DMS53 treated with DMSO at 0.1 percent for 48 hours (cell line): ENCODE results near the gene NOPCHAP1.

Source experiments
- DNase-seq: peaks from one replicate; lab custom pipeline; 2025; ENCODE audit not compliant: unreplicated experiment; lab: John Stamatoyannopoulos, UW

The NOPCHAP1 gene

DNA sequence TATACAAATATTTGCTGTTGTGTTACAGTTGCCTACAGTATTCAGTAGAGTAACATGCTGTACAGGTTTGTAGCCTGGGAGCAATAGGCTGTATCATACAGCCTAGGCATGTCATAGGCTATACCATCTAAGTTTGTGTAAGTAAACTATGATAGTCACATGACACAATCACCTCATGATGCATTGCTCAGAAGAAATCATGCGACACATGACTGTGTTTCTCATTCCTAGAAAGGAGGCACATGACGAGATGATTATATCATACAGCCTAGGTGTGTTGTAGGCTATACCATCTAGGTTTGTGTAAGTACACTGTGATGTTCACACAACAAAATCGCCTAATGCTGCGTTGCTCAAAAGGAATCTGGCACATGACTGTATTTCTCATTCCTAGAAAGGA, 31.9 kb downstream of the NOPCHAP1 start:
- no peak for DNase-seq

DNA sequence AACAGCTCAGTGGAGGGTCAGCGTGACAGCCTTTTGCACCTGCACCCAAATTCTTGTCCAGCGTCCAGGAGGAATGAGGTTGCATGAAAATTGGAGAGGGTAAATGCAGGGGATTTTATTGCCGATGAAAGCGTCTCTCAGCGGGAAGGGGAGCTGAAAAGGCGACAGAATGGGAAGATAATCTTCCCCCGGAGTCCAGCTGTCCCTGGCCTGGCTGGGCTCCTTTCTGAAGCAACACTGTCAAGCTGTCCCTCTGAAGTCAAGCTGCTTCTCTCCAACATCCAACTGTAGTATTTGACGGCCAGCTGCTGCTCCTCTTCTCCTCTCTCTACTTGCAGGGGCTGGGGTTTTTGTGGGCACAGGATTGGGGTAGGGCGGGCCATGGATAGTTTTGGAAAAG, 32.7 kb downstream of the NOPCHAP1 start:
- DNase-seq, result no peak

DNA sequence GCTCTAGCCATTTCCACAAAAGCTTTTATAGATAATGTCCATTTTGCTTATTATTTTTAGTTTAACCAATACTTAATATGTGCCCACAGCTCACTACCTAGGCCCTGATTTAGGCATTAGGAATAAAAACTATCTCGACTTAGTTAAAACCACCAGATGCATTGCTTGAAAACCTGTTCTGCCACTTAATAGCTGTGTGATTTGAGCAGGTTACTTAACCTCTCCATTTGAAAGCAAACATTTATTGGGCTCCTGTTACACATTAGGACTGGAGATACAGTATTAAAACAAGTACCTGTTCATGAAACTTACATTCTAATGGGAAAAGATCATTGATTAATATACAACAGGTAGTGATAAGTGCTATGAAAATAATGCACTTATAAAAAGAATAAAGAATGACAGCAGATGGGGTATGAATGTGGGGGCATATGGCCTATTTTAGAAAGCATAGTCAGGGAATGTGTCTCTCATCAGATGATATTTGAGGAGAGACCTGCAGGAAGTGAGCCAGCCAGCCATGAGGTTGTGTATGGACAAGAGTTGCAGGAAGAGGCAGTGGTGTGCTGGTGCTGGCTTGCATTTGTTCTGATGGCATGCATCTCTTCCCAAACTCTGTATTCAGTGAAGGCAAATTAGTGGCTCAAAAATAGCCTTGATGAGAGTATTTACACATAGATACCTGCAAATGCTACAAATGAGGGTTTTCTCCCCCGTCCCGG, 34.3 kb downstream of the NOPCHAP1 start:
- peak; percentile 92 for DNase-seq

DNA sequence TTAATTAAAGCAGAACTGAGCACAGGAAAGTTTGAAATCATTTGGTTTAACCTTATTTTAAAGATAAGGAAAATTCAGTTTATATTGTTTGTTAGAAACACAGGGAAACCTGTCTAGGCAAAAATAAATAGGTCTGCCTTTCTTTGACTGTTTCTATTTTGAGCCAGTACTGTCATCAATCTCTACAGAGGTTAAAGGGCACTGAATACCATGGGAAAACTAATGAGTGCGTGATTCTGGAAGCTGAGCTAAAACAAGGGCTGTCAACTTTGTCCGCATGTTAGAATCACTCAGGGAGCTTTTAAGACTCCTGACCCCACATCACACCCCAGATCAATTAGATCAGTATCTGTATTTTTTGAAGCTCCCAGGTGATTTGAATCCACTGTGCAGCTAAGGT, 38.8 kb downstream of the NOPCHAP1 start:
- DNase-seq, result no peak

DNA sequence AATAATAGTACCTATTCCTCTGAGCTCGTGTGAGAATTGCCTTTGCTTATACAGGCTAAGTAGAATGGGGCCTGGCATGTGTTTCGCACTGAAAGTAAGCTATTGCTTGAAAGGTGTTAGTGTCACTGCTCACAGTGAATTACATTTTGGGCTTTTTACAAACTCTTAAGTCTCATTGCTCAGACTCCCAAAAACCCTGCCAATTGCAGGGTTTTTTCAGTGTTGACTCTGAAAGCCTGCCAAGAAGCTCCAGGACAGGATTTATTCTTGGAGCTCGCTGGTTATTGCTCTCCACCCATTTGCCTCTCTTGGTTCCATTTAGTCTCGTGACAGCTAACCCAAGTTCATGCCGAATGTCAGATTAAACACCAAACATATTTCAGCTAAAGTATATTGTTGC, 39.8 kb downstream of the NOPCHAP1 start:
- DNase-seq, result no peak

DNA sequence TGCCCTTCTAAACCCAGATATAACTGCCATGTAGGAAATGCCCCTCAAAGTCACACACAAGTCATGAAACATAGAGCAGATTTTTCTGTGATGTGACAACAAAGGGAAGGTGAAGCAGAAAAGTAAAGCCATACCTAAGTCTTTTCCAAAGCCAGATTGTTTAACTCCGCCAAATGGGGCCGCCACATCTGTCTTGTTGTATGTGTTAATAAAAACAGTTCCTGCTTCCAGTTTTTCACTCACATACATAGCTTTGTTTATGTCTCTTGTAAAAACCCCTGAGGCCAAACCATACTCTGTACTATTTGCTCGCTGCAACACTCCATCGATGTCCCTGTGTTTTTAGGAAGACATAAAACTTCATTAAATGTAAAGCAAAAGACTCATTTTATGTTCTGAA, 40.3 kb downstream of the NOPCHAP1 start:
- no peak for DNase-seq

DNA sequence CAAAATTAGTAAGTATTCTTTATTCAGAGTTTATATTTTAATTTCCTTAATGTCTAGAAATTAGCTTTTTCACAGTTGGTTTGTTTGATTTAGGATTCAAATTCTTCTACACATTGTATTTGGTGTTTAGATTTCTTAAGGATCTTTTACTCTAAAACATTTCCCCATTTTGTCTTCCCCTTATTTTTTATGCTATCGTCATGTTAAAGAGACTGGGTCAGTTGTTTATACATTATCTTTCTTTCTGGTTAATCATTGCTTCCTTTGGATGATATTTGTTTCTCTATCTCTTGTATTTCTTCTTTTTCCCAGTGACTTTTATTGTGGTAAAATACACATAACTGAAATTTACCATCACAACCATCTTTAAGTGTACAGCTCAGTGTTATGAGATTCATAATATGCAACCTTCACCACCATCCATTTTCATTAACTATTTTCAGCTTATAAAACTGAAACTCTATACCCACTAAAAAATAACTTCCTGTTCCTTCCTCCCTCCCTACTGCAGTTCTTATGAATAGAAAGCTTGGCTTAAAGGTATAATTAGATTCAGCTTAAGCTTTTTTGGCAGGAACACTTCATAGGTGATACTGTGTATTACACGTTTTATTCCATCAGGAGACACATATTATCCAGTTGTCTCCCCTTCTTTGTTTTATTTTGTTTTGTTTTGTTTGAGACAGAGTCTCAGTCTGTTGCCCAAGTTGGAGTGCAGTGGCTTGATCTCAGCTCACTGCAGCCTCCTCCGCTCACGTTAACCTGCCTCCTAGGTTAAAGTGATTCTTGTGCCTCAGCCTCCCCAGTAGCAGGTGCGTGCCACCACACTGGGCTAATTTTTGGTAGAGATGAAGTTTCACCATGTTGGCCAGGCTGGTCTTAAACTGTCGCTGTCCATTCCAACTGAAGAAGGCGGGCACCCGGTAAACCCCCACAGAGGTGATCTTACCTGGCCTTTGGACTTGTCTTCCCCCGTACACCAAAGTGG, 45.0 kb downstream of the NOPCHAP1 start:
- DNase-seq, result no peak

DNA sequence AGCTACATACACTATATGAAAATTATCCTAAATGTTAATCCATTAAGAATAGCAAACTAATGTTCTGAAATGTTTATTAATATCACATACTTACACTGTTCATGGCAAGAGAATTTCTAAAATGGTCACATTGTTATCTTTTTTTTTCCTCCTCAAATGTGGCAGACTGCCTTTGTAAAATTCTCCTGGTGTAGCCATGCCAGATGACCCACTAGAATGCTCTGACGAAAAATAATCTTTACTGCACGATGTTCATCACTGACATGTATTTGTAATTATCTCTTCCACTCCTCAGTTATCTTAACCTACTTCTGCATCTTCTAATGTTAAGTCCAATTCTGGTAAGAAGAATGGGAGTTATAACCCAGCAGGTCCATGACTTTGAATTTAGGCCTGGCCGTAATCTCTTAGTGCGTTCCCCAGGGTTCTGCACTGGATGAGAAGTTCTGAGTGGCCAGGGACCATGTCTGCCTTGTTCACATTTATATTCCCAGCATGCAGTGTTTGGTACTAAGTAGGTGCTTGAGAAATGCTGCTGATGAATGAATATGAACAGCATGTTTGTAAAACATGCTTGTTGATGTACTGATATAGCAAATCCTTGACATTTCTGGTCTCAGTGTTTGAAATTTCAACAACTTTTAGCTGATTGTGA, 46.7 kb downstream of the NOPCHAP1 start:
- no peak for DNase-seq

DNA sequence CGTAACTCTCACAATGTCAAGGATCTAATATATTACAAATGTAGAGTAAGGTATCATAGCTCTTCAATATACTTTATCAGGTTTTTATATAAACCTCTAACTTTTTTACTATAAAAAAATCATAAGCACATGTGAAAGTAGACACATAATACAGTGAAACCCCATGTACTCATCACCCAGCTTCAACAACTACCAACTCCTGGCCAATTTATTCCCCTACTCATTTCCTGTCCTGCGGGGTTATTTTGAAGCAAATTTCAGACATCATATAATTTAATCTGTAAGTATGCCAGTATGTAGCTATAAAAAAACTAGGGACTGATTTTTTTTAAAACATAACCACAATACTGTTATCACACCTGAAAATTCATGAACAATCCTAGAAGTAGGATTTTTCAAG, 47.7 kb downstream of the NOPCHAP1 start:
- no peak for DNase-seq
